IPS-20b (cell line): ENCODE data around the gene OXCT1.
"Not testable (repeated sequence)": the region's sequence is repeated elsewhere in the genome, so short reads cannot be mapped to it uniquely, and the experiment has no call there.

Experiments used
- H3K27ac ChIP-seq: one replicate; pipeline ENCODE4 v1.5.1; 2013; ENCODE audit warnings: low read length
- H3K27me3 ChIP-seq: 2 replicates; pipeline ENCODE4 v1.6.1; 2013; ENCODE audit warnings: mild to moderate bottlenecking, low read length, inconsistent platforms; ENCODE audit not compliant: insufficient read depth
- H3K36me3 ChIP-seq: 2 replicates; pipeline ENCODE4 v1.6.1; 2013; ENCODE audit warnings: low read depth, mild to moderate bottlenecking, inconsistent platforms, low read length, moderate library complexity; ENCODE audit not compliant: insufficient read depth
- H3K4me1 ChIP-seq: 2 replicates; pipeline ENCODE4 v1.6.1; 2013; ENCODE audit warnings: mild to moderate bottlenecking, control low read depth, inconsistent platforms, low read length, moderate library complexity; ENCODE audit not compliant: insufficient read depth
- H3K4me3 ChIP-seq: 2 replicates; pipeline ENCODE4 v1.5.1; 2013; ENCODE audit warnings: mild to moderate bottlenecking, low read length, inconsistent platforms
- H3K9ac ChIP-seq: 2 replicates; pipeline ENCODE4 v1.6.1; 2013; ENCODE audit warnings: low read depth, mild to moderate bottlenecking, inconsistent platforms, low read length, moderate library complexity
- H3K9me3 ChIP-seq: 2 replicates; pipeline ENCODE4 v1.6.1; 2013; ENCODE audit warnings: mild to moderate bottlenecking, low read depth, low read length, inconsistent platforms; ENCODE audit not compliant: insufficient read depth

The OXCT1 gene

DNA sequence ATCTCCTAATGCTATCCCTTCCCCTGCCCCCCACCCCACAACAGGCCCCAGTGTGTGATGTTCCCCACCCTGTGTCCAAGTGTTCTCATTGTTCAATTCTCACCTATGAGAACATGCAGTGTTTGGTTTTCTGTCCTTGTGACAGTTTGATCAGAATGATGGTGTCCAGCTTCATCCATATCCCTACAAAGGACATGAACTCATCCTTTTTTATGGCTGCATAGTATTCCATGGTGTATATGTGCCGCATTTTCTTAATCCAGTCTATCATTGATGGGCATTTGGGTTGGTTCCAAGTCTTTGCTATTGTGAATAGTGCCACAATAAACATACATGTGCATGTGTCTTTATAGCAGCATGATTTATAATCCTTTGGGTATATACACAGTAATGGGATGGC, 127.6 kb downstream of the OXCT1 start:
- not testable (repeated sequence) for H3K27me3 ChIP-seq, H3K27ac ChIP-seq, H3K4me3 ChIP-seq, H3K4me1 ChIP-seq, H3K9me3 ChIP-seq, H3K9ac ChIP-seq
- peaks cover 19% of the 10 kb centered on the region; the same call in 1 of the 2 replicates for H3K36me3 ChIP-seq

- no peaks in the 10 kb centered on the region for H3K27me3 ChIP-seq
- H3K27ac ChIP-seq: no peak overlapping the region
Observed at GRCh38 chr5:41738710-41739354, 131.4 kb downstream of the OXCT1 start.

DNA sequence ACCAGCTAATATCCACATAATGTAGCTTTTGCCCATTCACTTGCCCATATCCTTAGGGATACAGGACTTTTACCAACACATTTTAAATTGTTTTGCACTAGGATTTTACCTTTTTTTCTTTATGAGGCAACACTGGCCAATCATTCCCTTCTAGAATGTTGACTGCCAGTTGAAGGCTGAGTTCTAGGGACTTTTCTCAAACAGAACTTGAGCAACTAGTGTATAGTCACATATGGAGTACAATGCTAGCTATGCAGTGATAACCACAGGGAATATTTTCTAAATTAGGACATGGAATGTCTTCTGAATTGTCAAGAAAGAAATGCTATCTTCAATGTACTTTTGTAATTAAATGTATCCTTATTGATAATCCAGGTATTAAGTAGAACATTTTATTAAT, 133.6 kb downstream of the OXCT1 start:
- H3K9ac ChIP-seq: no peak overlapping the region
- H3K27me3 ChIP-seq: no peaks in the 10 kb centered on the region
- peaks cover 13% of the 10 kb centered on the region; the same call in 1 of the 2 replicates for H3K36me3 ChIP-seq
- no peaks in the 10 kb centered on the region for H3K4me1 ChIP-seq
- no peak overlapping the region for H3K4me3 ChIP-seq
- no peak overlapping the region for H3K27ac ChIP-seq
- H3K9me3 ChIP-seq: no peaks in the 10 kb centered on the region

More at GRCh38 chr5:41738710-41739354, 131.4 kb downstream of the OXCT1 start:
- Histone ChIP-seq H3K4me1 (no peaks in the 10 kb centered on the region), H3K4me3 (no peak overlapping the region), H3K9ac (no peak overlapping the region), H3K36me3 (peaks cover 13% of the 10 kb centered on the region; the same call in 1 of the 2 replicates), H3K9me3 (no peaks in the 10 kb centered on the region)

GRCh38 chr5:41735213-41735612, 135.0 kb downstream of the OXCT1 start:
- H3K4me1 ChIP-seq: no peaks in the 10 kb centered on the region
- H3K4me3 ChIP-seq: no peak overlapping the region
- no peaks in the 10 kb centered on the region for H3K27me3 ChIP-seq
- H3K9me3 ChIP-seq: no peaks in the 10 kb centered on the region
- peaks cover 13% of the 10 kb centered on the region; the same call in 1 of the 2 replicates for H3K36me3 ChIP-seq
- no peak overlapping the region for H3K9ac ChIP-seq
- no peak overlapping the region for H3K27ac ChIP-seq

- not testable (repeated sequence) for H3K27me3 ChIP-seq, H3K27ac ChIP-seq, H3K9me3 ChIP-seq, H3K9ac ChIP-seq, H3K4me3 ChIP-seq, H3K36me3 ChIP-seq, H3K4me1 ChIP-seq
Observed at GRCh38 chr5:41729381-41729780, 140.8 kb downstream of the OXCT1 start.

DNA sequence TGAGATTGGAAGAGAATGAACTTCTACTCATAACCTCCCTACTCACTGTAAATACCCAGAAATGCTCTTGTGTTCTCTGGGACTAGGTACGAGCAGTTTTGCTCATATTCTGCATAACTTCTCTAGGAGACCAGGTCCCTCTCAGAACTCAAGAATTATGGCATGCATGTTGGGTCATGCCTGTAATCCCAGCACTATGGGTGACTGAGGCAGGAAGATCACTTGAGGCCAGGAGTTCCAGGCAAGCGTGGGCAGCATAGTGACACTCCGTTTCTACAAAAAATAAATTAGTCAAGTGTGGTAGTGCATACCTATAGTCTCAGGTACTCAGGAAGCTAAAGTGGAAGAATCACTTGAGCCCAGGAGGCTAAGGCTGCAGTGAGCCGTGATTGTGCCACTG, 141.9 kb downstream of the OXCT1 start:
- H3K27me3 ChIP-seq: no peaks in the 10 kb centered on the region
- no peaks in the 10 kb centered on the region for H3K9me3 ChIP-seq
- H3K27ac ChIP-seq: no peak overlapping the region
- H3K4me3 ChIP-seq: no peak overlapping the region
- H3K4me1 ChIP-seq: no peaks in the 10 kb centered on the region
- H3K36me3 ChIP-seq: no peaks in the 10 kb centered on the region
- no peak overlapping the region for H3K9ac ChIP-seq

GRCh38 chr5:41722359-41722950, 147.8 kb downstream of the OXCT1 start:
- H3K9ac ChIP-seq: no peak overlapping the region
- H3K36me3 ChIP-seq: no peaks in the 10 kb centered on the region
- no peaks in the 10 kb centered on the region for H3K27me3 ChIP-seq
- no peak overlapping the region for H3K27ac ChIP-seq
- no peak overlapping the region for H3K4me3 ChIP-seq
- no peaks in the 10 kb centered on the region for H3K9me3 ChIP-seq
- H3K4me1 ChIP-seq: no peaks in the 10 kb centered on the region

- Histone ChIP-seq H3K27ac (no peak overlapping the region), H3K27me3 (no peaks in the 10 kb centered on the region), H3K36me3 (no peaks in the 10 kb centered on the region), H3K9ac (no peak overlapping the region), H3K9me3 (no peaks in the 10 kb centered on the region), H3K4me1 (no peaks in the 10 kb centered on the region), H3K4me3 (no peak overlapping the region)
Observed at GRCh38 chr5:41721516-41721915, 148.7 kb downstream of the OXCT1 start.

DNA sequence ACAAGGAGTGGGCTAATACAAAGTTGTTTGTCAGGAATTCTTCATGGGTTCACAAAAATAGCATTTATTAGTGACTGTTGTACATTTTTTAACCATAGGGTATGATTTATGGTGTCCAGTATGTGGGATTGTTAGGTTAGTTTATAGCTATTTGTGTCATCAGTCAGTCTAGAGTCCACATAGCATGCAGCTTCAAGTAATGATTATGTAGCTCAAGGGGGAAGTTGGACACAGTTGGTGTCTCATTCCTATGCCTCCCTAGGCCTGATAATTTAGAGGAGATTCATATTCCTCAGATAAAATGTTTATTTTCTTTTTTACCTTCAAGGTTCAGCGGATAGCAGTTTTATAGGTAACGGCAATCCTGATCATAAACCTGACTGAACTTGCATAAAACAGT, 153.8 kb downstream of the OXCT1 start:
- Histone ChIP-seq H3K27me3 (no peaks in the 10 kb centered on the region), H3K9me3 (no peaks in the 10 kb centered on the region), H3K27ac (no peak overlapping the region), H3K4me3 (no peak overlapping the region), H3K36me3 (no peaks in the 10 kb centered on the region), H3K4me1 (no peaks in the 10 kb centered on the region), H3K9ac (no peak overlapping the region)

GRCh38 chr5:41714446-41714845, 155.8 kb downstream of the OXCT1 start:
- not testable (repeated sequence) for H3K9ac ChIP-seq, H3K36me3 ChIP-seq, H3K4me1 ChIP-seq, H3K27ac ChIP-seq, H3K9me3 ChIP-seq, H3K4me3 ChIP-seq, H3K27me3 ChIP-seq

DNA sequence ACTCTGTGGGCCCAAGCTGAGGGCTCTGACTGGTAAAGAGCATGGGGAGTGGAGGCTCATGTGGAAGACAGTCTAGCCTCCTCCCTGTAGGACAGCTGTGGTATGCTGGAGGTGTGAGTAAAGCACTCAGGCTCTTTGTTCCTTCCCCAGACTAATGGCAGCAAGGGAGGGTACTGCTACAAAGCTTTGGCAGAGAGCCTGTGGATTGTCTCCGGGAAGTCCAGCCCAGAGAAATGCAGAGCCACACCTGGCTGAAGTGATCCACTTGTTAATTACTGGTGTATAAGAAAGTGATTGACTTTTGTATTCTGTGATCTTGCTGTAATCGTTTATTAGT, 161.7 kb downstream of the OXCT1 start:
- H3K27ac ChIP-seq: no peak overlapping the region
- H3K27me3 ChIP-seq: no peaks in the 10 kb centered on the region
- H3K36me3 ChIP-seq: no peaks in the 10 kb centered on the region
- H3K9ac ChIP-seq: no peak overlapping the region
- 0 out of 2 replicates have a peak, but pooled peaks cover 3% of the 10 kb centered on the region for H3K4me1 ChIP-seq
- 0 out of 2 replicates have a peak, but pooled peaks cover 3% of the 10 kb centered on the region for H3K9me3 ChIP-seq
- H3K4me3 ChIP-seq: no peak overlapping the region

DNA sequence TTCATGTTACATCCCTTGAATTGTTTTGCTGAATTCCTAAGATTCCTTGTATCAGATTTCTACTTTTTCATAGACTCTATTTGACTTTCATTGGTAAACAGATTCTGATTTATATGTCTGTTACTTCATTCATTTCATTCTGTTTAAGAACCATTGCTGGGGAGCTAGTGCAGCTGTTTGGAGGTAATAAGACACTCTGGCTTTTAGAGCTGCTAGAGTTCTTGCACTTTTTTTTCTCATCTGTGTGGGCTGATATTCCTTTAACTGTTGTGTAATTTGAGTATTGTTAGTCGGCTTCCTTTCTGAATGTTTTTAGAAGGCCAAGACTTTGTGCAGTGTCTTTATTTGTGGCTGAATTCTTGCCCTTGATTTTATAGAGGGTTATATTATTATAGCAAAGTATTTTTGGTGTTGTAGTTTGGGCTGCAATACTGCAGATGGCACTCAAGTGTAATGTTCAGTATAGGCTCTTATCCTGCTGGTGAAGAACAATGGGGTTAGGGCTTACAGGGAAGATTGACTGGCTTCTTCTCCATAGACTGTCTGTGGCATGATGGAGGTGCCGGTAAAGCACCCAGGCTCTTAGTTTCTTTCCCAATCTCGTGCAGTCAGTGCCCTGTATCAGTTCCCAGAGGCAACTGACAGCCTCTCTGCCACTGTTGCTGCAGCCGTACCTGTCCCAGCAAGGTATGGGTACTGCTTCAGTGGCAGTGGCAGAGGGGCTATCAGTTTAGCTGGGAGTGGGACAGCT, 162.2 kb downstream of the OXCT1 start:
- 0 out of 2 replicates have a peak, but pooled peaks cover 3% of the 10 kb centered on the region for H3K4me1 ChIP-seq

More for the DNA sequence above, 162.2 kb downstream of the OXCT1 start:
- no peaks in the 10 kb centered on the region for H3K36me3 ChIP-seq
- no peak overlapping the region for H3K27ac ChIP-seq
- no peak overlapping the region for H3K9ac ChIP-seq
- H3K9me3 ChIP-seq: 0 out of 2 replicates have a peak, but pooled peaks cover 3% of the 10 kb centered on the region
- H3K4me3 ChIP-seq: no peak overlapping the region
- H3K27me3 ChIP-seq: no peaks in the 10 kb centered on the region
